ENCODE data around the gene CPN2. TPM values are rescaled to one million over a fixed set of nuclear protein-coding genes. Genes with fewer than 3 reads are reported as not detected.

CPN2 gene
- total and polyA plus RNA-seq, 2 of the 13 experiments (the other 11 are each of a cell fraction or from before 2014, with no cell fraction given) = 26.7 to 27.7 TPM

GRCh38 chr3:194296454-194297263, 54.5 kb downstream of the CPN2 start:
- CTCF ChIA-PET (ENCODE audit: low intra/inter-chr PET ratio, low total read pairs) = no interaction called here
- TF ChIP-seq MTF2 (CRISPR knock-in tag; IDR thresholded peaks at IDR 0.05; ENCODE audit: borderline replicate concordance) = no peak
- no peak for TF ChIP-seq SSRP1 (CRISPR knock-in tag; IDR thresholded peaks at IDR 0.05)
- no peak for TF ChIP-seq POLR2A (IDR thresholded peaks at IDR 0.05; ENCODE audit: insufficient read depth in 1 of 2, low read depth in 2 of 2, low read length in 2 of 2)
- no peak for TF ChIP-seq ZNF790 (CRISPR knock-in tag; IDR thresholded peaks at IDR 0.05; ENCODE audit: borderline replicate concordance)
- TF ChIP-seq ZNF772 (CRISPR knock-in tag; IDR thresholded peaks at IDR 0.05) = no peak
- no peak for TF ChIP-seq SKIL (CRISPR knock-in tag; IDR thresholded peaks at IDR 0.05; ENCODE audit: borderline replicate concordance)
- TF ChIP-seq RXRA (CRISPR knock-in tag; IDR thresholded peaks at IDR 0.05) = no peak
- no peak for TF ChIP-seq ZNF484 (CRISPR knock-in tag; IDR thresholded peaks at IDR 0.05; ENCODE audit: borderline replicate concordance, low read depth)
- TF ChIP-seq ZNF557 (CRISPR knock-in tag; IDR thresholded peaks at IDR 0.05) = no peak
- TF ChIP-seq SP2 (CRISPR knock-in tag; IDR thresholded peaks at IDR 0.05) = 0 out of 2 replicates have a peak, but pooled peaks have one; percentile 15
- TF ChIP-seq ZNF556 (CRISPR knock-in tag; IDR thresholded peaks at IDR 0.05; ENCODE audit: borderline replicate concordance) = no peak
- no peak for TF ChIP-seq SRF (IDR thresholded peaks at IDR 0.05; ENCODE audit: low read depth, low read length)
- TF ChIP-seq NR2F6 (IDR thresholded peaks at IDR 0.05) = no peak
- TF ChIP-seq NR2F6 (CRISPR knock-in tag; IDR thresholded peaks at IDR 0.05) = peak; percentile 24; the same call in 1 of the 2 replicates
- no peak for TF ChIP-seq ZNF12 (CRISPR knock-in tag; IDR thresholded peaks at IDR 0.05)
- no peak for TF ChIP-seq PAWR (CRISPR knock-in tag; IDR thresholded peaks at IDR 0.05; ENCODE audit: borderline replicate concordance)
- TF ChIP-seq ZFP36 (IDR thresholded peaks at IDR 0.05; ENCODE audit: borderline replicate concordance, low read depth, low read length, partially characterized antibody) = no peak
- no peak for TF ChIP-seq MTF1 (CRISPR knock-in tag; IDR thresholded peaks at IDR 0.05)
- no peak for TF ChIP-seq ZNF530 (CRISPR knock-in tag; IDR thresholded peaks at IDR 0.05; ENCODE audit: low read depth)
- TF ChIP-seq ZNF543 (CRISPR knock-in tag; IDR thresholded peaks at IDR 0.05) = 0 out of 2 replicates have a peak, but pooled peaks have one; percentile 8
- no peak for TF ChIP-seq ZNF337 (CRISPR knock-in tag; IDR thresholded peaks at IDR 0.05; ENCODE audit: borderline replicate concordance, low read depth)
- TF ChIP-seq SALL1 (CRISPR knock-in tag; IDR thresholded peaks at IDR 0.05) = 0 out of 2 replicates have a peak, but pooled peaks have one; percentile 3
- TF ChIP-seq ZNF572 (CRISPR knock-in tag; IDR thresholded peaks at IDR 0.05) = no peak
- TF ChIP-seq ZNF75D (CRISPR knock-in tag; IDR thresholded peaks at IDR 0.05; ENCODE audit: borderline replicate concordance) = no peak
- no peak for TF ChIP-seq ARNT (IDR thresholded peaks at IDR 0.05)
- no peak for TF ChIP-seq SOX5 (CRISPR knock-in tag; IDR thresholded peaks at IDR 0.05; ENCODE audit: borderline replicate concordance)
- TF ChIP-seq CENPT (CRISPR knock-in tag; IDR thresholded peaks at IDR 0.05; ENCODE audit: low read depth) = no peak

More at GRCh38 chr3:194296454-194297263, 54.5 kb downstream of the CPN2 start:
- BruUV-seq (replicated peaks) = TSS peak; percentile 76
- ATAC-seq (peak; percentile 86), DNase-seq (ENCODE audit: low spot score) (peak; percentile 42), FAIRE-seq (no peak)
- Histone ChIP-seq H4K20me1 (ENCODE audit: insufficient read depth, low read length) (no peaks in the 10 kb centered on the region), H3K9me3 (ENCODE audit: low read length) (no peaks in the 10 kb centered on the region), H3K4me2 (ENCODE audit: low read depth, low read length) (peak overlapping the region; percentile 91), H3K4me1 (ENCODE audit: insufficient read depth, low read length) (peaks cover 30% of the 10 kb centered on the region), H3K4me3 (replicated peaks in 1 of 3; ENCODE audit: insufficient read depth in 1 of 3, low read depth in 2 of 3, low read length in 3 of 3) (peak overlapping the region; percentile 49 to 74 (median 55)), H3K27me3 (ENCODE audit: control insufficient read depth in 1 of 2, insufficient read depth in 2 of 2, low read length in 2 of 2) (0 out of 5 replicates have a peak, but pooled peaks cover 0 to 9% of the 10 kb centered on the region in 2 experiments), H3K36me3 (replicated peaks in 1 of 2; ENCODE audit: control insufficient read depth in 1 of 2, insufficient read depth in 2 of 2, low read length in 2 of 2) (no peaks in the 10 kb centered on the region), H2AFZ (ENCODE audit: low read length) (no peak overlapping the region), H3K9ac (ENCODE audit: insufficient read depth, low read depth, low read length) (peak overlapping the region; percentile 29; the same call in 1 of the 2 replicates), H3K79me2 (ENCODE audit: insufficient read depth, low read length) (no peaks in the 10 kb centered on the region), H3K27ac (ENCODE audit: extremely low read length, insufficient read depth, low read length) (no peak overlapping the region)
- in situ Hi-C loops (cut with HindIII; ENCODE audit: extremely low pct_ligation_motif_present, low pct_unique_long_range_greater_than_20kb) (no loop called here), intact Hi-C loops (cut with micrococcal nuclease; ENCODE audit: unreplicated experiment) (no loop called here)
- POLR2A ChIA-PET = interaction anchor here (1.0 to 1.4 kb wide), 2 partner anchors 155 to 162 kb away, joined by 3 to 4 read pairs; no protein-coding TSS in a partner anchor
- WGBS (ENCODE audit: low lambda C conversion rate) = 3% methylated on average over 32 of the region's 47 CpGs
